Fibroblast of lung (primary cell): ENCODE results near the gene LPP.

Experiments
- EZH2 ChIP-seq: IDR thresholded peaks from 2 replicates; pipeline ENCODE4 v1.5.1; 2012; ENCODE audit warnings: low read length, control low read depth, mild to moderate bottlenecking; ENCODE audit errors: missing control alignments
- TF ChIP-seq, protein P1 (sequence below), 2 donors: IDR thresholded peaks in 1 of 2; conservative IDR thresholded peaks in 1 of 2; 1 replicate in 1 of 2; 2 replicates in 1 of 2; pipeline ENCODE4 v1.5.1; 2011 to 2012; ENCODE audit warnings: low read length in 2 of 2, control low read depth in 1 of 2, inconsistent platforms in 1 of 2, low read depth in 1 of 2, mild to moderate bottlenecking in 1 of 2

DNA sequence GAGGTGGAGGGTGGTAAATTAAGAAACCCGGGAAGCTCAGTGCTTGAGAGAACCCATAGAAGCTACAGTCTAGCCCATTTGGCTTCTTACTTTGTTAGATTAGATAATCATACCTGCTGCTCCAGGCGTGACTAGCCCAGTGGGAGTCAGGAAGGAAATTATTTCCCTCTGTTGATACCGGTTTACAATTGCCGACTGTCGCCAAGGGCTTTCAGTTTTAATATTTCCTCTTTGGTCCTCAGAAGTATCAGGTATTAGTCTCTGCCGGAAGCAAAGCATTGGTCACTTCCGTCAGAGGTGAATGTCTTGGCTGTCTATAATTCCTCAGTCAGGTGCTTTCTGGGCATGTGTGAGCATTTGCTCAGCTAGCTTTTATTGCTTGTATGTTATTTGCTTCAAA, 75.2 kb downstream of the LPP start:
- TF ChIP-seq, protein P1, sequence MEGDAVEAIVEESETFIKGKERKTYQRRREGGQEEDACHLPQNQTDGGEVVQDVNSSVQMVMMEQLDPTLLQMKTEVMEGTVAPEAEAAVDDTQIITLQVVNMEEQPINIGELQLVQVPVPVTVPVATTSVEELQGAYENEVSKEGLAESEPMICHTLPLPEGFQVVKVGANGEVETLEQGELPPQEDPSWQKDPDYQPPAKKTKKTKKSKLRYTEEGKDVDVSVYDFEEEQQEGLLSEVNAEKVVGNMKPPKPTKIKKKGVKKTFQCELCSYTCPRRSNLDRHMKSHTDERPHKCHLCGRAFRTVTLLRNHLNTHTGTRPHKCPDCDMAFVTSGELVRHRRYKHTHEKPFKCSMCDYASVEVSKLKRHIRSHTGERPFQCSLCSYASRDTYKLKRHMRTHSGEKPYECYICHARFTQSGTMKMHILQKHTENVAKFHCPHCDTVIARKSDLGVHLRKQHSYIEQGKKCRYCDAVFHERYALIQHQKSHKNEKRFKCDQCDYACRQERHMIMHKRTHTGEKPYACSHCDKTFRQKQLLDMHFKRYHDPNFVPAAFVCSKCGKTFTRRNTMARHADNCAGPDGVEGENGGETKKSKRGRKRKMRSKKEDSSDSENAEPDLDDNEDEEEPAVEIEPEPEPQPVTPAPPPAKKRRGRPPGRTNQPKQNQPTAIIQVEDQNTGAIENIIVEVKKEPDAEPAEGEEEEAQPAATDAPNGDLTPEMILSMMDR (conservative IDR thresholded peaks at IDR 0.05 in 1 of 2, IDR thresholded peaks at IDR 0.05 in 1 of 2; ENCODE audit: low read depth in 1 of 2, low read length in 2 of 2), result no peak
- no peak for TF ChIP-seq EZH2
